Hindlimb muscle (tissue), 1 donor: ENCODE measurements around the gene CNTNAP1. TPM values are rescaled to one million over a fixed set of nuclear protein-coding genes. Genes with fewer than 3 reads are reported as not detected.

Experiments used
- DNase-seq: peaks from one replicate; pipeline ENCODE4 v3.0.0-alpha.2; 2013
- polyA plus RNA-seq: library from polyadenylated mRNA; unstranded; fragments of 120-200 nt; gene quantifications from one replicate; pipeline ENCODE4 v1.2.1, GENCODE V29; 2013; ENCODE audit not compliant: insufficient read length

The CNTNAP1 gene
- polyA plus RNA-seq, 1 donor: 12.1 TPM

- DNase-seq: no peak
Observed at GRCh38 chr17:42670789-42671657, 11.3 kb upstream of the CNTNAP1 start.

- DNase-seq: no peak
Observed at GRCh38 chr17:42672038-42672437, 10.3 kb upstream of the CNTNAP1 start.

- no peak for DNase-seq
Observed at GRCh38 chr17:42673266-42673884, 9.0 kb upstream of the CNTNAP1 start.

GRCh38 chr17:42673885-42674754 is 8.2 kb upstream of the CNTNAP1 start:
- DNase-seq: peak; percentile 51

GRCh38 chr17:42674755-42675347 is 7.5 kb upstream of the CNTNAP1 start:
- DNase-seq: no peak

GRCh38 chr17:42675348-42675964 is 6.9 kb upstream of the CNTNAP1 start:
- no peak for DNase-seq

GRCh38 chr17:42675965-42676423 is 6.3 kb upstream of the CNTNAP1 start:
- DNase-seq: no peak

- DNase-seq: no peak
Observed at GRCh38 chr17:42676424-42677011, 5.8 kb upstream of the CNTNAP1 start, which contains the start of gene PLEKHH3. TSS of gene PLEKHH3 (minus strand) at chr17:42676994. CDS start at chr17:42676563, 431 bp downstream.

- DNase-seq: peak; percentile 100
Observed at GRCh38 chr17:42677012-42677857, 5.1 kb upstream of the CNTNAP1 start.

GRCh38 chr17:42677921-42678781 is 4.2 kb upstream of the CNTNAP1 start:
- DNase-seq: peak; percentile 91

GRCh38 chr17:42678951-42679491 is 3.3 kb upstream of the CNTNAP1 start:
- no peak for DNase-seq

- DNase-seq: peak; percentile 88
Observed at GRCh38 chr17:42679492-42680330, 2.6 kb upstream of the CNTNAP1 start.

GRCh38 chr17:42680331-42680808 is 2.0 kb upstream of the CNTNAP1 start:
- DNase-seq: no peak

GRCh38 chr17:42682722-42683403 is 532 bp downstream of the CNTNAP1 start:
- DNase-seq: peak; percentile 69

- DNase-seq: peak; percentile 59
Observed at GRCh38 chr17:42683407-42684034, 1.2 kb downstream of the CNTNAP1 start.

GRCh38 chr17:42684929-42685556 is 2.7 kb downstream of the CNTNAP1 start:
- no peak for DNase-seq
